Measurements from ENCODE around the gene TADA2B. TPM values are rescaled to one million over a fixed set of nuclear protein-coding genes. Genes with fewer than 3 reads are reported as not detected.

TADA2B gene
- total and polyA plus RNA-seq, 10 of the 15 experiments (the other 5 are each of a cell fraction or from before 2014, with no cell fraction given) = 0.66 to 12.0 (median 5.6) TPM

GRCh38 chr4:7002336-7002735, 40.8 kb upstream of the TADA2B start:
- ATAC-seq = no peak
- no TSS peak for BruUV-seq (replicated peaks)
- ChIA-PET CTCF (no interaction called here), RAD21 (ENCODE audit: unreplicated experiment) (no interaction called here), SMC1A (ENCODE audit: uncharacterized antibody, unreplicated experiment) (no interaction called here), POLR2A (no interaction called here)
- Histone ChIP-seq H2AFZ (ENCODE audit: control insufficient read depth, low read depth, low read length) (no peak overlapping the region), H3K79me2 (ENCODE audit: control insufficient read depth, insufficient read depth, low read length) (no peaks in the 10 kb centered on the region), H4K20me1 (ENCODE audit: control insufficient read depth, insufficient read depth) (no peaks in the 10 kb centered on the region), H3K36me3 (ENCODE audit: control insufficient read depth in 2 of 2, insufficient read depth in 2 of 2, low read length in 1 of 2) (peaks cover 24 to 30% of the 10 kb centered on the region in 2 experiments), H3K27ac (ENCODE audit: control insufficient read depth, insufficient read depth) (no peak overlapping the region), H3K9me3 (replicated peaks; ENCODE audit: control insufficient read depth, insufficient read depth, low read length) (no peaks in the 10 kb centered on the region), H3K27me3 (replicated peaks in 1 of 2; ENCODE audit: control insufficient read depth in 2 of 2, insufficient read depth in 2 of 2, low read length in 1 of 2) (no peaks in the 10 kb centered on the region), H3K9ac (ENCODE audit: control insufficient read depth, insufficient read depth, low read length) (no peak overlapping the region), H3K4me1 (ENCODE audit: control insufficient read depth, insufficient read depth, low read length) (no peaks in the 10 kb centered on the region), H3K4me2 (ENCODE audit: control insufficient read depth, insufficient read depth) (no peak overlapping the region), H3K4me3 (no peak overlapping the region)
- intact Hi-C loops (cut with micrococcal nuclease; ENCODE audit: unreplicated experiment) (no loop called here), in situ Hi-C loops (cut with MboI) (no loop called here)
- TF ChIP-seq RFX5 (IDR thresholded peaks at IDR 0.05; ENCODE audit: low read depth, low read length) (no peak), DPF2 (IDR thresholded peaks at IDR 0.05) (no peak), ZNF217 (IDR thresholded peaks at IDR 0.05) (no peak), CBX5 (IDR thresholded peaks at IDR 0.05; ENCODE audit: low read depth) (no peak), NFYA (IDR thresholded peaks at IDR 0.05; ENCODE audit: borderline replicate concordance, low read depth, low read length) (no peak), ZZZ3 (IDR thresholded peaks at IDR 0.05; ENCODE audit: control insufficient read depth, insufficient read length, low read depth) (no peak), CEBPB (IDR thresholded peaks at IDR 0.05; ENCODE audit: borderline replicate concordance in 1 of 2, low read depth in 2 of 2, low read length in 2 of 2) (no peak), NFIC (IDR thresholded peaks at IDR 0.05; ENCODE audit: low read depth, low read length) (no peak), RAD21 (IDR thresholded peaks at IDR 0.05; ENCODE audit: insufficient read depth, low read depth, low read length) (no peak), KDM1A (IDR thresholded peaks at IDR 0.05; ENCODE audit: borderline replicate concordance) (no peak), SMARCA5 (IDR thresholded peaks at IDR 0.05) (no peak), CREB1 (IDR thresholded peaks at IDR 0.05; ENCODE audit: low read depth) (no peak), CHD4 (IDR thresholded peaks at IDR 0.05) (no peak), ZBTB4 (CRISPR knock-in tag; IDR thresholded peaks at IDR 0.05) (no peak), PAX8 (IDR thresholded peaks at IDR 0.05) (no peak), PBX3 (IDR thresholded peaks at IDR 0.05; ENCODE audit: insufficient replicate concordance, low read depth, low read length) (no peak)
- no peak for FAIRE-seq
- WGBS (ENCODE audit: insufficient coverage, insufficient replicate concordance, low lambda C conversion rate, missing lambda C conversion rate) = 86% methylated on average over 7 of the region's 7 CpGs
- DNase-seq (ENCODE audit: low read depth, low spot score) = no peak

Measured in GM12878 (cell line).